SK-N-MC (cell line): ENCODE results near the gene FUT8.

Source experiments
- EZH2 ChIP-seq: fragments of 200-600 bp; sonication (generic); IDR thresholded peaks from one replicate; pipeline ENCODE4 v1.6.1; 2017; ENCODE audit warnings: antibody characterized with exemption
- POLR2AphosphoS5 ChIP-seq: IDR thresholded peaks from 2 replicates; pipeline ENCODE4 v1.6.1; 2012; ENCODE audit warnings: mild to moderate bottlenecking, low read depth, low read length, borderline replicate concordance

DNA sequence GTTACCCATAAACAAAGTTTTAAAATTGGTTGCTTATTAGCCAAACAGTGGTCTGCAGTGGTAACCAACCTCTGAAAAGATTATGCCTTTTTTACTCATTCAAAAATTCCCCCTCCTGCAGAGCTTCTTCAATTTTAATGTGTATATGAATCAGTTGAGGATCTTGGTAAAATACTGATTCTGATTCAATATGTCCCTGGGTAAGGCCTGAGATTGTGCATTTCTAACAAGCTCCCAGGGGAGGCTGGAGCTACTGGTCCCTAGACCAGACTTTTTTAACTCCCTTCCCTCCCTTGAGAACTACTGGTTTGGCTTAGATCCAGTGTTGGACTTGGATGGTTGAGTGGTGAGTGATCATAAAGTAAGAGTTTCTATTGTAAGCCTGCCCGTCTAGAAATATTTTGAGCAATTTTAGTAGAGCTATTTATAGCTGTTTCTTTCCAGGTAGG lies 90.2 kb downstream of the FUT8 start:
- TF ChIP-seq EZH2, result no peak
- no peak for TF ChIP-seq POLR2AphosphoS5
